K562 (cell line): ENCODE results near the gene SP100.

Source experiments
- ARID2 ChIP-seq: fragments of 450-650 bp; IDR thresholded peaks from 2 replicates; pipeline ENCODE4 v1.6.1; 2017; ENCODE audit warnings: antibody characterized with exemption, mild to moderate bottlenecking
- DMBX1 ChIP-seq: fragments of 250-450 bp; sonication (Bioruptor Pico); IDR thresholded peaks from 2 replicates; pipeline ENCODE4 v1.8.0; 2022; ENCODE audit warnings: inconsistent platforms, mild to moderate bottlenecking, moderate library complexity, borderline replicate concordance
- ETV1 ChIP-seq: fragments of 450-650 bp; conservative IDR thresholded peaks from 2 replicates; pipeline ENCODE4 v1.6.1; 2016; ENCODE audit warnings: missing genetic modification characterization, control low read depth, low read depth, missing compliant biosample characterization
- KLF10 ChIP-seq: fragments of 250-450 bp; sonication (Bioruptor Pico); IDR thresholded peaks from 2 replicates; pipeline ENCODE4 v1.6.1; 2021; ENCODE audit warnings: matching md5 sums
- MYC ChIP-seq, 2 experiments: fragments of 250-450 bp in 1 of 2; sonication (Bioruptor Pico) in 1 of 2; IDR thresholded peaks; 2 replicates each; pipeline versions ENCODE4 v1.5.1 to v1.6.1; 2012 to 2021; ENCODE audit warnings: low read depth in 2 of 2, borderline replicate concordance in 1 of 2, improper control_type of control experiment in 1 of 2, low read length in 1 of 2, mild to moderate bottlenecking in 1 of 2, moderate library complexity in 1 of 2
- RAD21 ChIP-seq, 2 experiments: fragments of 250-450 bp in 1 of 2; fragments of 450-650 bp in 1 of 2; sonication (Bioruptor Pico) in 1 of 2; formaldehyde crosslinking in 1 of 2; IDR thresholded peaks in 1 of 2; conservative IDR thresholded peaks in 1 of 2; 2 replicates each; pipeline versions ENCODE4 v1.4.0 to v1.8.0; 2020 to 2022; ENCODE audit warnings: mild to moderate bottlenecking in 2 of 2, moderate library complexity in 1 of 2
- RFX5 ChIP-seq: IDR thresholded peaks from 2 replicates; pipeline ENCODE4 v1.6.1; 2011; ENCODE audit warnings: low read depth, mild to moderate bottlenecking, improper control_type of control experiment, low read length
- U2AF1 ChIP-seq: fragments of 200-400 bp; formaldehyde crosslinking; optimal IDR thresholded peaks from 2 replicates; pipeline ENCODE3; 2017; ENCODE audit warnings: mild to moderate bottlenecking, low read depth, low read length, moderate library complexity
- XRCC4 ChIP-seq: IDR thresholded peaks from one replicate; pipeline ENCODE4 v1.6.1; 2011; ENCODE audit not compliant: insufficient read depth, insufficient read length; ENCODE audit errors: extremely low read depth
- ZBTB5 ChIP-seq: fragments of 450-650 bp; IDR thresholded peaks from 2 replicates; pipeline ENCODE4 v1.6.1; 2017; ENCODE audit warnings: antibody characterized with exemption
- ZNF121 ChIP-seq: sonication (generic); formaldehyde crosslinking; conservative IDR thresholded peaks from 2 replicates; pipeline ENCODE4 v1.8.0; 2022; ENCODE audit warnings: missing genetic modification reagents
- ZNF3 ChIP-seq: fragments of 250-450 bp; sonication (Bioruptor Pico); IDR thresholded peaks from 2 replicates; pipeline ENCODE4 v1.5.0; 2021; ENCODE audit warnings: mild to moderate bottlenecking, moderate library complexity
- ZNF584 ChIP-seq: fragments of 200-800 bp; sonication (Bioruptor generic); IDR thresholded peaks from 2 replicates; pipeline ENCODE4 v1.6.1; 2016; ENCODE audit warnings: low read depth, mild to moderate bottlenecking, missing genetic modification characterization, missing compliant biosample characterization
- TF ChIP-seq, protein P1 (sequence below), 3 experiments: IDR thresholded peaks in 2 of 3; conservative IDR thresholded peaks in 1 of 3; 2 replicates each; pipeline ENCODE4 v1.5.1; 2011 to 2012; ENCODE audit warnings: low read length in 3 of 3, mild to moderate bottlenecking in 3 of 3, control low read depth in 2 of 3, improper control_type of control experiment in 1 of 3, inconsistent platforms in 1 of 3, low read depth in 1 of 3, mixed read lengths in 1 of 3, moderate library complexity in 1 of 3; ENCODE audit not compliant: insufficient read depth in 2 of 3

GRCh38 chr2:230557065-230557464 is 141.1 kb downstream of the SP100 start:
- TF ChIP-seq, protein P1, sequence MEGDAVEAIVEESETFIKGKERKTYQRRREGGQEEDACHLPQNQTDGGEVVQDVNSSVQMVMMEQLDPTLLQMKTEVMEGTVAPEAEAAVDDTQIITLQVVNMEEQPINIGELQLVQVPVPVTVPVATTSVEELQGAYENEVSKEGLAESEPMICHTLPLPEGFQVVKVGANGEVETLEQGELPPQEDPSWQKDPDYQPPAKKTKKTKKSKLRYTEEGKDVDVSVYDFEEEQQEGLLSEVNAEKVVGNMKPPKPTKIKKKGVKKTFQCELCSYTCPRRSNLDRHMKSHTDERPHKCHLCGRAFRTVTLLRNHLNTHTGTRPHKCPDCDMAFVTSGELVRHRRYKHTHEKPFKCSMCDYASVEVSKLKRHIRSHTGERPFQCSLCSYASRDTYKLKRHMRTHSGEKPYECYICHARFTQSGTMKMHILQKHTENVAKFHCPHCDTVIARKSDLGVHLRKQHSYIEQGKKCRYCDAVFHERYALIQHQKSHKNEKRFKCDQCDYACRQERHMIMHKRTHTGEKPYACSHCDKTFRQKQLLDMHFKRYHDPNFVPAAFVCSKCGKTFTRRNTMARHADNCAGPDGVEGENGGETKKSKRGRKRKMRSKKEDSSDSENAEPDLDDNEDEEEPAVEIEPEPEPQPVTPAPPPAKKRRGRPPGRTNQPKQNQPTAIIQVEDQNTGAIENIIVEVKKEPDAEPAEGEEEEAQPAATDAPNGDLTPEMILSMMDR (IDR thresholded peaks at IDR 0.05 in 2 of 3, conservative IDR thresholded peaks at IDR 0.05 in 1 of 3; ENCODE audit: insufficient read depth in 2 of 3, low read depth in 1 of 3, low read length in 3 of 3), result no peak
- no peak for TF ChIP-seq RFX5
- TF ChIP-seq ZNF3, result no peak
- no peak for TF ChIP-seq XRCC4
- no peak for TF ChIP-seq ZBTB5
- TF ChIP-seq DMBX1 (CRISPR knock-in tag), result no peak
- TF ChIP-seq MYC (IDR thresholded peaks at IDR 0.05; ENCODE audit: low read depth, low read length), result no peak
- TF ChIP-seq MYC (CRISPR knock-in tag; IDR thresholded peaks at IDR 0.05; ENCODE audit: borderline replicate concordance, low read depth), result no peak
- no peak for TF ChIP-seq ZNF584 (CRISPR knock-in tag)
- no peak for TF ChIP-seq ZNF121 (CRISPR knock-in tag)
- TF ChIP-seq ARID2, result no peak
- no peak for TF ChIP-seq KLF10 (CRISPR knock-in tag)
- TF ChIP-seq U2AF1, result no peak
- no peak for TF ChIP-seq RAD21 (CRISPR knock-in tag; conservative IDR thresholded peaks at IDR 0.05 in 1 of 2, IDR thresholded peaks at IDR 0.05 in 1 of 2)
- no peak for TF ChIP-seq ETV1 (tag)
